Ectodermal cell (in vitro differentiated cells): ENCODE measurements around the gene NFKBIE.
"Not testable (repeated sequence)": the region's sequence is repeated elsewhere in the genome, so short reads cannot be mapped to it uniquely, and the experiment has no call there.

Experiments
- H3K27ac ChIP-seq: 2 replicates; pipeline ENCODE4 v1.7.0; 2013; ENCODE audit warnings: mild to moderate bottlenecking, low read depth, low read length; ENCODE audit not compliant: insufficient read depth, poor library complexity, severe bottlenecking
- H3K27me3 ChIP-seq: 2 replicates; pipeline ENCODE4 v1.7.0; 2013; ENCODE audit warnings: mild to moderate bottlenecking, low read length; ENCODE audit not compliant: insufficient read depth, control insufficient read depth, poor library complexity, severe bottlenecking
- H3K36me3 ChIP-seq: one replicate; pipeline ENCODE4 v1.7.0; 2013; ENCODE audit warnings: low read length; ENCODE audit not compliant: control insufficient read depth, insufficient read depth
- H3K4me1 ChIP-seq: one replicate; pipeline ENCODE4 v1.7.0; 2013; ENCODE audit warnings: low read length; ENCODE audit not compliant: control insufficient read depth, insufficient read depth
- H3K4me3 ChIP-seq: 2 replicates; pipeline ENCODE4 v1.7.0; 2013; ENCODE audit warnings: low read depth, low read length, control low read depth; ENCODE audit not compliant: insufficient read depth
- H3K9me3 ChIP-seq: 2 replicates; pipeline ENCODE4 v1.7.0; 2013; ENCODE audit warnings: mild to moderate bottlenecking, low read length, moderate library complexity; ENCODE audit not compliant: control insufficient read depth
- WGBS, 2 experiments: methylation state at CpG; one replicate each; pipeline ENCODE4 v1.1.7; 2013; ENCODE audit warnings: missing lambda C conversion rate in 2 of 2; 5-methylcytosine and 5-hydroxymethylcytosine counted together

The NFKBIE gene

DNA sequence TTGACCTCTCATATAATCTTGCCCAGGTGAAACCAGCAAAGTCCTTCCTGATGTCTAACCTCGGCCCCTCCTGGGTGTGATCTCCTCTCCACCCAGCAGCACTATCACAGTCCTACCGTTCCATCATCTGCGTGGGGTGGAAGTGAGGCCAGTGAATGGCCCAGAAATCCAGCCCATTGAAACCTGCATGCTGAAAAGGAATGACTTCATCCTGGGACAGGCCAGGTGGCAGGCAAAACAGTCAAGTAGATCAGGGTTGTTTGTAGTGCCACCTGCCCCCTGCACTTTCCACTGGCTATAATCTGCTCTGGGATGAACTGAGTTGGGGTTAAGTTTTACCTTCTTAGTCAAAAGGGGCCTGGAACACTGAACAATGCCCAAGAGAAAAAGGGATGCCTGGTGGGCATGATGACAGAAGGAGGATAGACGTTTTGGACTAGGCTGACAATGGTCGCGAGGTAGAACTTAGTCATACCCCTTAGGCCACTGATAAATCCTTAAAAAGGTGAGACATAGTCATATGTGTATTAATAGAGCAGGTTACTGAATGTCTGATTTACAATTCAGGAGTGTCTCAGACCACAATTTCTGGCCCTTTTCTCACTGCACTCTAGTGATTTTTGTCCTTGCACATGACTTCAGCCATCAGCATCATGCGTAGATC, 26.5 kb downstream of the NFKBIE start:
- no peak overlapping the region for H3K4me3 ChIP-seq
- H3K27ac ChIP-seq, result no peak overlapping the region
- no peaks in the 10 kb centered on the region for H3K36me3 ChIP-seq
- no peaks in the 10 kb centered on the region for H3K27me3 ChIP-seq
- 90 to 94% methylated on average over 7 of the region's 7 CpGs for WGBS, 2 experiments
- H3K4me1 ChIP-seq, result peaks cover 15% of the 10 kb centered on the region
- H3K9me3 ChIP-seq, result no peaks in the 10 kb centered on the region

DNA sequence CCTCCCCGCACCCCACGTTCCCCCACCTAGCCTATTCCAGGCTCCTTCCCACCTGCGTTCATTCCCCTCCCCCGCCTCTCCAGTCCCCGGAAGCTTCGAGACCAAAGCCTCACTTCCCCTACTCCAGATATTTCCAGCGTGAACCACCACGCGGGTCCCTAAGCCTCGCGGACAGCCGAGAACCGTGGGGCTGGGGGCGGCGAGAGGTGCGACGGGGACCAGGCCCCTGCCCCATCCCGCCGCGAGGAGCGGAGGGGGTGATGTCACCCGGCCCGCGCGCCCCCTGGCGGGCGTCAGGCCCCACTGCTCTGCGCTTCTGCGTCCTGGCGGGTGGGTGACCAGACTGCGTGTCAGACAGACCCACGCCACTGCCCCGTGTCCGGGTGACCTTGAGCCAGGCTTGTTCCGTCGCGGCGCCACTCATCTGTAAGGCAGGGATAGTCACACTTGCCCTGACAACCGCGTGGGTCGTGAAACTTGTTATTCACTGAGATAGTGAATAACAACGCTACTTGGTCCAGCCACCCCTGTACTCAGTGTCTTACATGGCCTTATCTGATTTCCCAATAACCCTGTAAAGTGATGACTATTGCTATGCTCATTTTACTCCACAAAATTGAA, 27.4 kb downstream of the NFKBIE start:
- Histone ChIP-seq H3K27ac (no peak overlapping the region), H3K4me3 (peak overlapping the region; percentile 39), H3K9me3 (no peaks in the 10 kb centered on the region), H3K4me1 (peaks cover 15% of the 10 kb centered on the region), H3K27me3 (no peaks in the 10 kb centered on the region), H3K36me3 (peaks cover 6% of the 10 kb centered on the region)
- 3% methylated on average over 42 of the region's 42 CpGs for WGBS, 2 experiments

DNA sequence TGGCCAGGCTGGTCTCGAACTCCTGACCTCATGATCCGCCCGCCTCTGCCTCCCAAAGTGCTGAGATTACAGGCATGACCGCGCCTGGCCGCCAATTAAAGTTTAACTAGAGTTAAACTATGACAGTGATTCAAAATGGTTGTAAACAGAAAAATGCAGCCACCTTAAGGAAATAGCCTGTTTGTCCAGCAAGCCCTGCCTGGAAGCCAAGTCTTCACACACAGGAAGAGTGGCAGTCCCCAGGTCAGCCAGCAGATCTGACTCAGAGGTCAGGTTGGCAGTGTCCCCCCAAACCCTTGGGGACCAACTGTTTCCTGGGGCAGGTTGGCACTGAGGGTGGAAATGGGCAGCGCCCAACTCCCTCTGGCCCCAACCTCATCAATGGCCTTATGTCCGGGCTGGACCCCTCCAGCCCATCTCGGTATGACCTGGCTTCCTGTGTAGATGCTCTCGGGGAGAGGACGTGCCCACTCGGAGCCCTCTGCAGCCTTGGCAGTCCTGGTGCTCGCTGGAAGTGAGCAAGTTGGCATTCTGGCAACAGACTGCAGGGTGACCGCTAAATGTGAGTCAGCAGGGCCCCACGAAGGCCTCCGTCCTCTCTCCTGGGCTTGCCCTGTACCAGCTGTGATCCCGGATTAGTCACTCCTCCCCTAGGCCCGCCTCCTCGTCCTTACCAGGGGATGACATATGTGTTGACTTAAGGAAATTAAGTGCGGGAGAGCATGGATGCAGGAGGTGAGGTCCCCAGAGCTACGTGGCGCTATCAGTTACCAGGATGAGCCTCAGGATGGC, 28.1 kb downstream of the NFKBIE start:
- no peak overlapping the region for H3K27ac ChIP-seq
- WGBS, 2 experiments, result 45 to 50% methylated on average over 22 of the region's 22 CpGs
- peak overlapping the region; percentile 39 for H3K4me3 ChIP-seq
- H3K27me3 ChIP-seq, result no peaks in the 10 kb centered on the region
- peaks cover 15% of the 10 kb centered on the region for H3K4me1 ChIP-seq
- peaks cover 12% of the 10 kb centered on the region for H3K36me3 ChIP-seq
- no peaks in the 10 kb centered on the region for H3K9me3 ChIP-seq

DNA sequence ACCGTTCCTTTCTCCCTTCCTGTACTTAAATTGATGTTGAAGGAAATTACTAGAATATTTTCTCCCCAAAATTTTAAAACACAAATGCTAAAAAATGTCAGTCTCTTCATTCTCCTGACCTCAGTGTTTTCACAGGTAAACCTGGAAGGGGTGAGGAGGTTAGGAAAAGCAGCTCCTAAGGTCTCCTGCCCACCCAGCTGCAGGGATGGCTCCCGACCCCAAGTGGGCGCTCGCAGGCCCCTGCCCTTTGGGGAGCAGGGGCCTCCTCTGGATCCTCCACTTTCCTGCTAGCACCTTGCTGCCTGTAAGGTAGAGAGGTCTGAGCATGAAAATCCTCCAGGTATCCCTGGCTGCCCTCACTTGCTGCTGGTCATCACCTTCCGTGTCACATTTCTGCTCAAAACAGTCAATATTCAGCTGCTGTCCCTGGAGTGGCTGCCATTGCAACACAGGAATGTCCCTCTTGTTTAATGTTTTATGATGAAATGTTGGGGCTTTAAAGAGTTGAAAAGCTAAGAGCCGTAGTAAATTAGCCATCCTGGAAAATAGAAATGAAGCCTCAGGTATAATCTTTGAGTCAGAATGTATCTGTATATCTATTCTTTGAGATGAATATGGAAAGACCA, 29.3 kb downstream of the NFKBIE start:
- WGBS, 2 experiments, result 88 to 93% methylated on average over 5 to 6 of the region's 6 CpGs
- Histone ChIP-seq H3K27ac (no peak overlapping the region), H3K4me3 (no peak overlapping the region), H3K9me3 (no peaks in the 10 kb centered on the region), H3K36me3 (peaks cover 12% of the 10 kb centered on the region), H3K27me3 (no peaks in the 10 kb centered on the region), H3K4me1 (peaks cover 15% of the 10 kb centered on the region)

DNA sequence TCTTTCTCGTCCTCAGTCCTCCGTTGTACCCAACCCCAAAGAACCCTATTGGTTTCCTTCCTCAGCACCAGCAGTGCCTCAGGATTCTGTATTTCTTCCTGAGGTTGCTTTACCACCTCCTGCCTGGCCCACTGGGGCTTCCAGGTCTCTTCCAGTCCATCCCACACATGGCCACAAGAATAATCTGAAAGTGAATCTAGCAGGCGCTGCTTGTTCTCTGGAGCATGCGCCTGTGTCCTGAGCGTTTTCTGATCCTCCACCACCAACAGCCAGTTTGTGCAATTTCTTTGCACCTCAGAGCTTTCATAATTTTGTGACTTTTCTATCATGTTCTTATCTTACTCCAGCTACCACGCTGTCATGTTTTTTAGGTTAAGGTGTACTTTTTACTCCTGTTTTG, 30.1 kb downstream of the NFKBIE start:
- Histone ChIP-seq H3K36me3 (peaks cover 12% of the 10 kb centered on the region), H3K27me3 (no peaks in the 10 kb centered on the region), H3K9me3 (no peaks in the 10 kb centered on the region), H3K4me1 (peaks cover 15% of the 10 kb centered on the region), H3K4me3 (no peak overlapping the region), H3K27ac (no peak overlapping the region)
- WGBS, 2 experiments, result 82% methylated on average over 6 of the region's 6 CpGs

DNA sequence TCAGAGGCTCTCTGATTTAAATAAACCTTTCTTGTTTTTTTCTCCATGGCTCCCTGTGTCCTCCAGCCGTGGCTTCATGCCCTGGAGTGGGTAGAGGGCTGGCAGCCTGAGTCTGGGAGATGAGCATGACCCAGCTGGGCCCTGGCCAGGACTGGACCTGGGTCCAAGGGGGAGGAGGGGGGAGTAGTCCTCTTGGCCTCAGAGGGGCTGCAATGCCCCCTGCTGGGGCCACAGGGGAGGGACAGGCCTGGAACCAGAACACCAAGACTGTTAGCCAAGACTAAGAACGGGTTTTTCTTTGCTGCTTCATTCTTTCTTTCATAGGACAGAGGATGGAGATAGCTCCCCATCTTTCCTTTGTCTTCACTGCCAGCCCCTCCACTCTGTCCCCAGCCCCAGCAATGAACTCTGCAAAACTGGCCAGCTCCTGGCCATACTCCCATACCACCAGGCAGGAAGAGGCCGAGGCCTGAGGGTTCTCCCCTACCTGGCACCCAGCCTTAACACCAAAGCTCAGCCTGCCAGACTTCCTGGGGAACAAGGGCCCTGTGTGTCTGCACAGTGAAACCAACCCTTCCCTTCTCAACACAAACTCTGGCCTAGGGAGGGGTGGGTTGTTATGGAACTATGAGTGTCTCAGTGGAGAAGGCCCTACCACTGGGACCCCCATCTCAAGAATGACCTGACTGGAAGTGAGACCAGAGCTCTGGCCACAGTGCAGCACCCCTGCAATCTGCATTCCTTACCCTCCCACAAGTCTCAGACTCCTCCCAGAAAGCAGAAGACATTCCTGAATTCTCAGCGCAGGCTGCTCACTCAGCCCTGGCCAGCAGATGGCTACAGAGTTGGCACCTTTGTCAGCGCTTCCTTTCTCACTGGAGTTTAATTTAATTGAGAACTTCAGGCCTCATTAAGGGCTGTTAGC, 31.0 kb downstream of the NFKBIE start:
- Histone ChIP-seq H3K4me1 (peaks cover 15% of the 10 kb centered on the region), H3K36me3 (peaks cover 12% of the 10 kb centered on the region), H3K27ac (peak overlapping the region; percentile 84), H3K9me3 (no peaks in the 10 kb centered on the region), H3K27me3 (no peaks in the 10 kb centered on the region), H3K4me3 (no peak overlapping the region)
- WGBS, 2 experiments, result 62 to 63% methylated on average over 5 of the region's 5 CpGs

DNA sequence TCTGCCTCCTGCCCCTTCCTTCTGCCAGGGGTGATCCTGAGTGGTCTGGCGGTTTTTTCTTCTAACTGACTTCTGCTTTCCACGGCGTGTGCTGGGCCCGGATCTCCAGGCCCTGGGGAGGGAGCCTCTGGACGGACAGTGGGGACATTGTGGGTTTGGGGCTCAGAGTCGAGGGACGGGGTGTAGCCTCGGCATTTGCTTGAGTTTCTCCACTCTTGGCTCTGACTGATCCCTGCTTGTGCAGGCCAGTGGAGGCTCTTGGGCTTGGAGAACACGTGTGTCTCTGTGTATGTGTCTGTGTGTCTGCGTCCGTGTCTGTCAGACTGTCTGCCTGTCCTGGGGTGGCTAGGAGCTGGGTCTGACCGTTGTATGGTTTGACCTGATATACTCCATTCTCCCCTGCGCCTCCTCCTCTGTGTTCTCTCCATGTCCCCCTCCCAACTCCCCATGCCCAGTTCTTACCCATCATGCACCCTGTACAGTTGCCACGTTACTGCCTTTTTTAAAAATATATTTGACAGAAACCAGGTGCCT, 31.7 kb downstream of the NFKBIE start:
- no peaks in the 10 kb centered on the region for H3K27me3 ChIP-seq
- peaks cover 12% of the 10 kb centered on the region for H3K36me3 ChIP-seq
- peaks cover 15% of the 10 kb centered on the region for H3K4me1 ChIP-seq
- WGBS, 2 experiments, result 90 to 94% methylated on average over 14 of the region's 14 CpGs
- H3K27ac ChIP-seq, result peak overlapping the region; percentile 30
- H3K4me3 ChIP-seq, result no peak overlapping the region
- H3K9me3 ChIP-seq, result no peaks in the 10 kb centered on the region

DNA sequence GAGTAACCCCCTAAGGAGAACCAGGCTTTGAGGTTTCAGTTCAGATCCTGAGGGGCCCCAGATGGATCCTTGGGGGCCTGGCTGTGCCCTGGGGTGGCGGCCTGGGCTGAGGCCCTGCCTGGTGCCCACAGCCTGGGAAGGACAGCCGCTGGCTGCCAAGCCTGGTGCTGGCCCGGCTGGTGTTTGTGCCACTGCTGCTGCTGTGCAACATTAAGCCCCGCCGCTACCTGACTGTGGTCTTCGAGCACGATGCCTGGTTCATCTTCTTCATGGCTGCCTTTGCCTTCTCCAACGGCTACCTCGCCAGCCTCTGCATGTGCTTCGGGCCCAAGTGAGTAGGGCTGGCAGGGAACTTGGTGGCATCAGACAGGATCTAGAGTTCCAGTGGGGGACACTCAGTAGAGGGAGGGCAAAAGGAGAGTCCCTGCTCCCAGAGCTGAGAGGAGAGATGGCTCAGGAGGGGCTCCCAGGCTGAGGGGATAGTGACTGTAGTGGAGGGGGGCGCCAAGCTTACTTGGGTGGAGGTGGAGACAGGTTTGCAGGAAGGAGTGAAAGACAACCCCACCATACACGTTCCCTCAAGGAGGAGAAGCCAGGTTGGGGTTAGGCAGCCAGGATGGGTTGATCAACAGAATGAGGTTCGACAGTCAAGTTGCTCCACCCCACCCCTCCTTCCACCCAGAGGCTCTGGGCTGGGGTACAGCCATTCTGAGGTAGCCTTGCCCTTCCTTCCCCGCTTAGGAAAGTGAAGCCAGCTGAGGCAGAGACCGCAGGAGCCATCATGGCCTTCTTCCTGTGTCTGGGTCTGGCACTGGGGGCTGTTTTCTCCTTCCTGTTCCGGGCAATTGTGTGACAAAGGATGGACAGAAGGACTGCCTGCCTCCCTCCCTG, 32.4 kb downstream of the NFKBIE start:
- H3K4me3 ChIP-seq, result no peak overlapping the region
- H3K36me3 ChIP-seq, result peaks cover 12% of the 10 kb centered on the region
- peaks cover 15% of the 10 kb centered on the region for H3K4me1 ChIP-seq
- H3K27me3 ChIP-seq, result no peaks in the 10 kb centered on the region
- 91 to 93% methylated on average over 16 of the region's 16 CpGs for WGBS, 2 experiments
- H3K9me3 ChIP-seq, result no peaks in the 10 kb centered on the region
- H3K27ac ChIP-seq, result no peak overlapping the region

DNA sequence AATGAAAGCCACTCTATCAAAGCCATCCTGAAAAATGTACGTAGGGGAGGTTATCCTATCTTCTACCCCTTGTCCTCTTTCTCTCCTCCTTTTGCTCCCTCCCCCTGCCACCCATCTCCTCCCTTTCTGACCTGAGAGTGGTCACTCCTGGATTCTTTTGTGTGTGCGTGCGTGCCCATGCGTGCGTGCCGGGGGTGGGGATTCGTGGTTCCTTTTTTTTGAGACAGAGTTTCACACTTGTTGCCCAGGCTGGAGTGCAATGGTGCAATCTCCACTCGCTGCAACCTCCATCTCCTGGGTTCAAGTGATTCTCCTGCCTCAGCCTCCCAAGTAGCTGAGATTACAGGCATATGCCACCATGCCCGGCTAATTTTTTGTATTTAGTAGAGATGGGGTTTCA, 33.9 kb downstream of the NFKBIE start:
- 93 to 95% methylated on average over 9 of the region's 9 CpGs for WGBS, 2 experiments
- H3K4me1 ChIP-seq, result peaks cover 18% of the 10 kb centered on the region
- H3K27me3 ChIP-seq, H3K27ac ChIP-seq, H3K4me3 ChIP-seq, H3K9me3 ChIP-seq: not testable (repeated sequence)
- peaks cover 12% of the 10 kb centered on the region for H3K36me3 ChIP-seq
